HEK293T (cell line): ENCODE data around the gene TUBA1A.

Experiments used
- CTCF ChIA-PET: fragments of 350-600 bp; formaldehyde crosslinking; extraction: SDS; loops from one replicate; lab custom pipeline; 2021; ENCODE audit warnings: antibody characterized with exemption, inconsistent platforms; lab: Yijun Ruan, JAX
- POLR2A ChIA-PET: fragments of 350-600 bp; formaldehyde crosslinking; extraction: SDS; loops from one replicate; lab custom pipeline; 2020; ENCODE audit warnings: antibody characterized with exemption, inconsistent platforms; lab: Yijun Ruan, JAX
- DNase-seq: peaks from one replicate; pipeline ENCODE4 v3.0.0; 2012; ENCODE audit warnings: mixed read lengths; ENCODE audit errors: extremely low spot score
- ARNT ChIP-seq: fragments of 450-650 bp; IDR thresholded peaks from 2 replicates; pipeline ENCODE4 v1.6.1; 2017; ENCODE audit warnings: mild to moderate bottlenecking
- BHLHE40 ChIP-seq: fragments of 450-650 bp; IDR thresholded peaks from 2 replicates; pipeline ENCODE4 v1.6.1; 2016; ENCODE audit warnings: mild to moderate bottlenecking, moderate library complexity, borderline replicate concordance
- CTBP1 ChIP-seq: fragments of 450-650 bp; IDR thresholded peaks from 2 replicates; pipeline ENCODE4 v1.6.1; 2016; ENCODE audit warnings: borderline replicate concordance
- ELF4 ChIP-seq: fragments of 450-650 bp; IDR thresholded peaks from 2 replicates; pipeline ENCODE4 v1.6.1; 2017; ENCODE audit warnings: antibody characterized with exemption
- FOXA1 ChIP-seq: fragments of 450-650 bp; IDR thresholded peaks from 2 replicates; pipeline ENCODE4 v1.6.1; 2016; ENCODE audit warnings: mild to moderate bottlenecking
- FOXK2 ChIP-seq: fragments of 450-650 bp; IDR thresholded peaks from 2 replicates; pipeline ENCODE4 v1.6.1; 2016; ENCODE audit warnings: mild to moderate bottlenecking
- FOXM1 ChIP-seq: fragments of 450-650 bp; IDR thresholded peaks from 2 replicates; pipeline ENCODE4 v1.6.1; 2017; ENCODE audit warnings: mild to moderate bottlenecking, borderline replicate concordance
- HDGF ChIP-seq: fragments of 450-650 bp; IDR thresholded peaks from 2 replicates; pipeline ENCODE4 v1.6.1; 2017; ENCODE audit warnings: antibody characterized with exemption, borderline replicate concordance
- L3MBTL2 ChIP-seq: fragments of 450-650 bp; conservative IDR thresholded peaks from 2 replicates; pipeline ENCODE4 v1.6.1; 2016; ENCODE audit warnings: mild to moderate bottlenecking
- LEF1 ChIP-seq: fragments of 450-650 bp; IDR thresholded peaks from 2 replicates; pipeline ENCODE4 v1.6.1; 2017; ENCODE audit warnings: mild to moderate bottlenecking, borderline replicate concordance
- NFRKB ChIP-seq: fragments of 450-650 bp; IDR thresholded peaks from 2 replicates; pipeline ENCODE4 v1.6.1; 2016; ENCODE audit warnings: mild to moderate bottlenecking, moderate library complexity
- PKNOX1 ChIP-seq: fragments of 450-650 bp; IDR thresholded peaks from 2 replicates; pipeline ENCODE4 v1.6.1; 2016
- SP1 ChIP-seq: fragments of 450-650 bp; IDR thresholded peaks from 2 replicates; pipeline ENCODE4 v1.6.1; 2017
- SUZ12 ChIP-seq: fragments of 450-650 bp; IDR thresholded peaks from 2 replicates; pipeline ENCODE4 v1.6.1; 2016; ENCODE audit warnings: mild to moderate bottlenecking
- TARDBP ChIP-seq: fragments of 450-650 bp; IDR thresholded peaks from 2 replicates; pipeline ENCODE4 v1.6.1; 2016
- ZNF384 ChIP-seq: fragments of 450-650 bp; IDR thresholded peaks from 2 replicates; pipeline ENCODE4 v1.6.1; 2016

Gene TUBA1A

GRCh38 chr12:49208676-49209075 lies 19.8 kb upstream of the TUBA1A start:
- POLR2A ChIA-PET, result interaction anchor here (0.8 to 1.0 kb wide), 2 partner anchors 21 to 77 kb away, joined by 3 to 6 read pairs; partner anchors contain the start of gene TUBA1B
- CTCF ChIA-PET, result no interaction called here
- DNase-seq, result no peak
- TF ChIP-seq NFRKB (no peak), FOXA1 (no peak), CTBP1 (no peak), PKNOX1 (no peak), HDGF (no peak), FOXK2 (no peak), ARNT (no peak), LEF1 (no peak), BHLHE40 (no peak), SP1 (no peak), SUZ12 (no peak), TARDBP (no peak), L3MBTL2 (no peak), ELF4 (no peak), FOXM1 (no peak), ZNF384 (no peak)

- CTCF ChIA-PET, result no interaction called here
- no peak for DNase-seq
- TF ChIP-seq NFRKB, result no peak
- TF ChIP-seq FOXM1, result no peak
- no peak for TF ChIP-seq LEF1
- TF ChIP-seq HDGF, result no peak
- no peak for TF ChIP-seq PKNOX1
- TF ChIP-seq SP1, result no peak
- no peak for TF ChIP-seq FOXK2
- no peak for TF ChIP-seq TARDBP
- no peak for TF ChIP-seq ELF4
- no peak for TF ChIP-seq CTBP1
- TF ChIP-seq ZNF384, result no peak
- no peak for TF ChIP-seq L3MBTL2
- no peak for TF ChIP-seq BHLHE40
- no peak for TF ChIP-seq FOXA1
- TF ChIP-seq SUZ12, result no peak
- POLR2A ChIA-PET, result interaction anchor here (1.0 kb wide), 1 partner anchor 77 kb away, joined by 6 read pairs; the partner anchor contains the start of gene TUBA1B
Measured at GRCh38 chr12:49208146-49208545, 19.3 kb upstream of the TUBA1A start.

- no peak for DNase-seq
- CTCF ChIA-PET, result no interaction called here
- POLR2A ChIA-PET, result no interaction called here
- no peak for TF ChIP-seq FOXK2
- TF ChIP-seq BHLHE40, result no peak
- TF ChIP-seq TARDBP, result no peak
- TF ChIP-seq ELF4, result no peak
- TF ChIP-seq CTBP1, result no peak
Measured at GRCh38 chr12:49206389-49206788, 17.5 kb upstream of the TUBA1A start.

GRCh38 chr12:49201595-49202295 lies 12.9 kb upstream of the TUBA1A start:
- ChIA-PET POLR2A (interaction anchor here (0.7 to 1.3 kb wide), 4 partner anchors 13 to 71 kb away, joined by 3 to 9 read pairs (median 4); partner anchors contain the start of genes TUBA1A and TUBA1B), CTCF (interaction anchor here (0.6 to 1.4 kb wide), 3 partner anchors 13 to 31 kb away, joined by 3 to 4 read pairs (median 3); no protein-coding TSS in a partner anchor)
- TF ChIP-seq HDGF, result no peak
- no peak for TF ChIP-seq SP1
- no peak for TF ChIP-seq SUZ12
- no peak for TF ChIP-seq FOXK2
- DNase-seq, result no peak

- ChIA-PET POLR2A (interaction anchor here (1.2 to 1.3 kb wide), 2 partner anchors 13 to 70 kb away, joined by 4 to 9 read pairs; partner anchors contain the start of genes TUBA1A and TUBA1B), CTCF (interaction anchor here (0.7 to 1.4 kb wide), 3 partner anchors 14 to 113 kb away, joined by 3 to 4 read pairs (median 3); no protein-coding TSS in a partner anchor)
- no peak for DNase-seq
- no peak for TF ChIP-seq FOXK2
- no peak for TF ChIP-seq FOXA1
- TF ChIP-seq LEF1, result no peak
- no peak for TF ChIP-seq FOXM1
- no peak for TF ChIP-seq ARNT
- TF ChIP-seq CTBP1, result no peak
- no peak for TF ChIP-seq PKNOX1
- TF ChIP-seq ZNF384, result no peak
- no peak for TF ChIP-seq SUZ12
- no peak for TF ChIP-seq HDGF
- TF ChIP-seq TARDBP, result no peak
- TF ChIP-seq ELF4, result no peak
- TF ChIP-seq BHLHE40, result no peak
- no peak for TF ChIP-seq NFRKB
- TF ChIP-seq SP1, result no peak
- TF ChIP-seq L3MBTL2, result no peak
Measured at GRCh38 chr12:49200919-49201594, 12.2 kb upstream of the TUBA1A start.
